ENCODE measurements around the gene MAST4. TPM values are rescaled to one million over a fixed set of nuclear protein-coding genes. Genes with fewer than 3 reads are reported as not detected.

MAST4 gene
- total RNA-seq, 1 donor from 2014 or later: 55.2 TPM

GRCh38 chr5:66969484-66969883 lies 373.3 kb downstream of the MAST4 start:
- H3K27ac ChIP-seq: no peak overlapping the region
- intact Hi-C loops (cut with DNase I): no loop called here
- DNase-seq (ENCODE audit: low spot score in 2 of 2): no peak
- H3K4me1 ChIP-seq: no peaks in the 10 kb centered on the region
- H3K27me3 ChIP-seq: no peaks in the 10 kb centered on the region
- H3K36me3 ChIP-seq: no peaks in the 10 kb centered on the region
- no peaks in the 10 kb centered on the region for H3K9me3 ChIP-seq
- H3K4me3 ChIP-seq: no peak overlapping the region
- TF ChIP-seq CTCF (IDR thresholded peaks at IDR 0.05): no peak

GRCh38 chr5:66969963-66970362 lies 373.8 kb downstream of the MAST4 start:
- no peak for TF ChIP-seq CTCF (IDR thresholded peaks at IDR 0.05)
- Histone ChIP-seq H3K36me3 (no peaks in the 10 kb centered on the region), H3K27me3 (no peaks in the 10 kb centered on the region), H3K4me3 (no peak overlapping the region), H3K4me1 (no peaks in the 10 kb centered on the region), H3K27ac (no peak overlapping the region), H3K9me3 (no peaks in the 10 kb centered on the region)
- no peak for DNase-seq (ENCODE audit: low spot score in 2 of 2)
- intact Hi-C loops (cut with DNase I): no loop called here

GRCh38 chr5:66972004-66972403 lies 375.8 kb downstream of the MAST4 start:
- Histone ChIP-seq H3K36me3 (no peaks in the 10 kb centered on the region), H3K27ac (no peak overlapping the region), H3K9me3 (no peaks in the 10 kb centered on the region), H3K4me3 (no peak overlapping the region), H3K4me1 (no peaks in the 10 kb centered on the region), H3K27me3 (no peaks in the 10 kb centered on the region)
- TF ChIP-seq CTCF (IDR thresholded peaks at IDR 0.05): no peak
- no peak for DNase-seq (ENCODE audit: low spot score in 2 of 2)
- intact Hi-C loops (cut with DNase I): no loop called here

GRCh38 chr5:66974256-66974655 lies 378.1 kb downstream of the MAST4 start:
- Histone ChIP-seq H3K9me3 (no peaks in the 10 kb centered on the region), H3K27me3 (no peaks in the 10 kb centered on the region), H3K4me1 (no peaks in the 10 kb centered on the region), H3K36me3 (no peaks in the 10 kb centered on the region), H3K4me3 (no peak overlapping the region), H3K27ac (no peak overlapping the region)
- no peak for TF ChIP-seq CTCF (IDR thresholded peaks at IDR 0.05)
- DNase-seq (ENCODE audit: low spot score in 2 of 2): no peak
- intact Hi-C loops (cut with DNase I): no loop called here

GRCh38 chr5:66976108-66976507 lies 379.9 kb downstream of the MAST4 start:
- Histone ChIP-seq H3K9me3 (no peaks in the 10 kb centered on the region), H3K27me3 (no peaks in the 10 kb centered on the region), H3K4me3 (no peak overlapping the region), H3K4me1 (peaks cover 0 to under 1% of the 10 kb centered on the region in 2 donors), H3K27ac (no peak overlapping the region), H3K36me3 (no peaks in the 10 kb centered on the region)
- intact Hi-C loops (cut with DNase I): no loop called here
- DNase-seq (ENCODE audit: low spot score in 2 of 2): no peak
- no peak for TF ChIP-seq CTCF (IDR thresholded peaks at IDR 0.05)

- Histone ChIP-seq H3K27me3 (no peaks in the 10 kb centered on the region), H3K27ac (no peak overlapping the region), H3K4me1 (peaks cover 0 to 13% of the 10 kb centered on the region in 2 donors), H3K9me3 (no peaks in the 10 kb centered on the region), H3K36me3 (no peaks in the 10 kb centered on the region), H3K4me3 (no peak overlapping the region)
- intact Hi-C loops (cut with DNase I): no loop called here
- TF ChIP-seq CTCF (IDR thresholded peaks at IDR 0.05): no peak
- no peak for DNase-seq (ENCODE audit: low spot score in 2 of 2)
These were observed 383.5 kb downstream of the MAST4 start for GRCh38 chr5:66979738-66980137.
